Hepatocyte (in vitro differentiated cells): ENCODE data around the gene SUMF1.

Experiments used
- EZH2 ChIP-seq: fragments of 200-600 bp; sonication (generic); IDR thresholded peaks from 2 replicates; pipeline ENCODE4 v1.6.1; 2016; ENCODE audit warnings: antibody characterized with exemption, mild to moderate bottlenecking, borderline replicate concordance
- EZH2phosphoT487 ChIP-seq: fragments of 200-600 bp; sonication (generic); IDR thresholded peaks from one replicate; pipeline ENCODE4 v1.6.1; 2018; ENCODE audit warnings: antibody characterized with exemption, mild to moderate bottlenecking, low read depth, moderate library complexity; ENCODE audit not compliant: unreplicated experiment, severe bottlenecking
- TF ChIP-seq, protein P1 (sequence below): fragments of 200-600 bp; sonication (generic); IDR thresholded peaks from 2 replicates; pipeline ENCODE4 v1.5.1; 2016; ENCODE audit warnings: antibody characterized with exemption, mild to moderate bottlenecking; ENCODE audit not compliant: poor library complexity

DNA sequence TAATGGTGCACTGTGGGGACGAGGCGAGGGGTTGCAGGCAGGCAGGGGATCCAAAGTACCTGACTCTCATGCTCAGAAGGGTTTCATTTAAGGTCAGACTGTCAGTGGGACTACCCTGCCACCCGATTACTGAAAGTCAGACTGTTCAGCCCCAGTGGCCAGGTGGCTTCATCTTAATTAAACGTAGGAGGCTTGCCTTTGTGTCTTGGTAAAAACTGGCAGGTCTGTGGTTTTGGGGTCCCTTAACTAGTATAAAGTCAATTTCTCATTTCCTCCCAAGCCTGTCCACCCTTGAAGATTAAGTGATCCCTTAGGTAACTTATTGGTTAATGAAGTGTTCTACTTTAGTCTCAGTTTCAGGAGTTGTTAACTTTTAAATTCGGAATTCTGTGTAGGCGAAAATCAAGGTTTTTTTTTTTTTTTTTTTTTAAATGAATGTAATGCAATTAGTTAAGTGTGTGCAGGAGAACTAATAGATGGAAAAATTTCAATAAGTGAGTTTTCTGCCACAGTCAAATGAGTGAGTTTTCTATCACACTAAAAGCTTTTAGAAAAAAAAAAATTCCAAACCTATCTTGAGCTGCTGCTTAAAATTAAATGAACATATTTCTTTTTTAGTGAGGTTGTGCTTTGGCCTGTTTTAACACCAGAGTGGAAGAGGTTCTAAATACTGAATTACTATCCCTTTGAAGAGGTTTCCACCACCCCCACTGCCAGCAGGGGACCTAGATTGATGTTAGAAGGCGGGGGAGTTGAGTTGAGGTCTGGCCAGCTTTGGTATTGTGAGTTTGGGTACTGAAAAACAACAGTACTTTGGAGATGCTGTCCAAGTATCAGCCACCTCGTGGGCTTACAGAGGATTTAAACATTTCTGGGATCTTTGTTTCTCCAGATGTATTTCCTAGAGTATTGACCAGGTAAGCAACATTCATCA is 41.2 kb upstream of the SUMF1 start:
- TF ChIP-seq, protein P1, sequence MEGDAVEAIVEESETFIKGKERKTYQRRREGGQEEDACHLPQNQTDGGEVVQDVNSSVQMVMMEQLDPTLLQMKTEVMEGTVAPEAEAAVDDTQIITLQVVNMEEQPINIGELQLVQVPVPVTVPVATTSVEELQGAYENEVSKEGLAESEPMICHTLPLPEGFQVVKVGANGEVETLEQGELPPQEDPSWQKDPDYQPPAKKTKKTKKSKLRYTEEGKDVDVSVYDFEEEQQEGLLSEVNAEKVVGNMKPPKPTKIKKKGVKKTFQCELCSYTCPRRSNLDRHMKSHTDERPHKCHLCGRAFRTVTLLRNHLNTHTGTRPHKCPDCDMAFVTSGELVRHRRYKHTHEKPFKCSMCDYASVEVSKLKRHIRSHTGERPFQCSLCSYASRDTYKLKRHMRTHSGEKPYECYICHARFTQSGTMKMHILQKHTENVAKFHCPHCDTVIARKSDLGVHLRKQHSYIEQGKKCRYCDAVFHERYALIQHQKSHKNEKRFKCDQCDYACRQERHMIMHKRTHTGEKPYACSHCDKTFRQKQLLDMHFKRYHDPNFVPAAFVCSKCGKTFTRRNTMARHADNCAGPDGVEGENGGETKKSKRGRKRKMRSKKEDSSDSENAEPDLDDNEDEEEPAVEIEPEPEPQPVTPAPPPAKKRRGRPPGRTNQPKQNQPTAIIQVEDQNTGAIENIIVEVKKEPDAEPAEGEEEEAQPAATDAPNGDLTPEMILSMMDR: no peak
- no peak for TF ChIP-seq EZH2
- no peak for TF ChIP-seq EZH2phosphoT487
